ENCODE results near the gene PPIF. TPM values are rescaled to one million over a fixed set of nuclear protein-coding genes. Genes with fewer than 3 reads are reported as not detected.

The PPIF gene
- total RNA-seq, 1 experiment from 2014 or later = 80.9 TPM

DNA sequence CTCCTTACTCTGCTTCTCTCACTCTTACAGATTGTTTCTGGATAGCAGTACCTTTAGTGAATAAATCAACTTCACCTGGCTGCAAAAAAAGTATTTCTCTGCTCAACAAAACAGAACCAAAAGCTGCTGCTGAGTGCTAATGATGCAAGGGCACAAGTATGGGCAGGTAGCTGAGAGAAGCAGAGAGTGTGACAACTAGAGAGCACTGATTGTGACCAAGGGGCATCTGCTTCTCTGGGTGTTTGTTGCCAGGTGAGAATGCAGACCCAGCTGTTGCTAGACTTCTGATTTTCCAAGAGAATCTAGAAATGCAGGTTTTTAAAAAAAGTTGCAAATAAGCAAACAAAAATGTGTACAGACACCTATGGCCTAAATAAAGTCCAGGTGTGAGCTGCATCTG lies 25.3 kb upstream of the PPIF start:
- Mint-ChIP-seq H3K27me3 (ENCODE audit: low read depth) (no peaks in the 10 kb centered on the region; the same call in 1 of the 2 replicates), H3K36me3 (no peaks in the 10 kb centered on the region), H3K27ac (no peak overlapping the region), H3K9me3 (peaks cover 10% of the 10 kb centered on the region), H3K4me3 (no peak overlapping the region), H3K4me1 (peaks cover 21% of the 10 kb centered on the region)
- DNase-seq (ENCODE audit: low spot score) (no peak), ATAC-seq (no peak)
- ChIA-PET POLR2A (no interaction called here), CTCF (interaction anchor here (3.0 kb wide), 1 partner anchor 25 kb away, joined by 9 read pairs; the partner anchor contains the start of gene PPIF)
- TF ChIP-seq, protein P1, sequence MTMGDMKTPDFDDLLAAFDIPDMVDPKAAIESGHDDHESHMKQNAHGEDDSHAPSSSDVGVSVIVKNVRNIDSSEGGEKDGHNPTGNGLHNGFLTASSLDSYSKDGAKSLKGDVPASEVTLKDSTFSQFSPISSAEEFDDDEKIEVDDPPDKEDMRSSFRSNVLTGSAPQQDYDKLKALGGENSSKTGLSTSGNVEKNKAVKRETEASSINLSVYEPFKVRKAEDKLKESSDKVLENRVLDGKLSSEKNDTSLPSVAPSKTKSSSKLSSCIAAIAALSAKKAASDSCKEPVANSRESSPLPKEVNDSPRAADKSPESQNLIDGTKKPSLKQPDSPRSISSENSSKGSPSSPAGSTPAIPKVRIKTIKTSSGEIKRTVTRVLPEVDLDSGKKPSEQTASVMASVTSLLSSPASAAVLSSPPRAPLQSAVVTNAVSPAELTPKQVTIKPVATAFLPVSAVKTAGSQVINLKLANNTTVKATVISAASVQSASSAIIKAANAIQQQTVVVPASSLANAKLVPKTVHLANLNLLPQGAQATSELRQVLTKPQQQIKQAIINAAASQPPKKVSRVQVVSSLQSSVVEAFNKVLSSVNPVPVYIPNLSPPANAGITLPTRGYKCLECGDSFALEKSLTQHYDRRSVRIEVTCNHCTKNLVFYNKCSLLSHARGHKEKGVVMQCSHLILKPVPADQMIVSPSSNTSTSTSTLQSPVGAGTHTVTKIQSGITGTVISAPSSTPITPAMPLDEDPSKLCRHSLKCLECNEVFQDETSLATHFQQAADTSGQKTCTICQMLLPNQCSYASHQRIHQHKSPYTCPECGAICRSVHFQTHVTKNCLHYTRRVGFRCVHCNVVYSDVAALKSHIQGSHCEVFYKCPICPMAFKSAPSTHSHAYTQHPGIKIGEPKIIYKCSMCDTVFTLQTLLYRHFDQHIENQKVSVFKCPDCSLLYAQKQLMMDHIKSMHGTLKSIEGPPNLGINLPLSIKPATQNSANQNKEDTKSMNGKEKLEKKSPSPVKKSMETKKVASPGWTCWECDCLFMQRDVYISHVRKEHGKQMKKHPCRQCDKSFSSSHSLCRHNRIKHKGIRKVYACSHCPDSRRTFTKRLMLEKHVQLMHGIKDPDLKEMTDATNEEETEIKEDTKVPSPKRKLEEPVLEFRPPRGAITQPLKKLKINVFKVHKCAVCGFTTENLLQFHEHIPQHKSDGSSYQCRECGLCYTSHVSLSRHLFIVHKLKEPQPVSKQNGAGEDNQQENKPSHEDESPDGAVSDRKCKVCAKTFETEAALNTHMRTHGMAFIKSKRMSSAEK (CRISPR knock-in tag; IDR thresholded peaks at IDR 0.05; ENCODE audit: borderline replicate concordance) = no peak
- TF ChIP-seq TCF7 (CRISPR knock-in tag; IDR thresholded peaks at IDR 0.05; ENCODE audit: low read depth) (no peak), GRHL2 (CRISPR knock-in tag; IDR thresholded peaks at IDR 0.05; ENCODE audit: insufficient replicate concordance, severe bottlenecking) (no peak), IRF2 (CRISPR knock-in tag; IDR thresholded peaks at IDR 0.05; ENCODE audit: borderline replicate concordance, low read depth) (no peak), ZNF416 (CRISPR knock-in tag; IDR thresholded peaks at IDR 0.05) (no peak), EMX1 (CRISPR knock-in tag; IDR thresholded peaks at IDR 0.05) (no peak), ZNF263 (CRISPR knock-in tag; IDR thresholded peaks at IDR 0.05; ENCODE audit: low read depth) (no peak), ZBTB21 (CRISPR knock-in tag; IDR thresholded peaks at IDR 0.05; ENCODE audit: borderline replicate concordance) (no peak), USF1 (CRISPR knock-in tag; IDR thresholded peaks at IDR 0.05) (no peak), E2F4 (CRISPR knock-in tag; IDR thresholded peaks at IDR 0.05; ENCODE audit: borderline replicate concordance, low read depth) (no peak), CREM (CRISPR knock-in tag; IDR thresholded peaks at IDR 0.05) (no peak), MXD4 (CRISPR knock-in tag; IDR thresholded peaks at IDR 0.05; ENCODE audit: borderline replicate concordance) (no peak), ZNF219 (CRISPR knock-in tag; IDR thresholded peaks at IDR 0.05; ENCODE audit: borderline replicate concordance) (no peak)
- TF ChIP-seq, protein P2, sequence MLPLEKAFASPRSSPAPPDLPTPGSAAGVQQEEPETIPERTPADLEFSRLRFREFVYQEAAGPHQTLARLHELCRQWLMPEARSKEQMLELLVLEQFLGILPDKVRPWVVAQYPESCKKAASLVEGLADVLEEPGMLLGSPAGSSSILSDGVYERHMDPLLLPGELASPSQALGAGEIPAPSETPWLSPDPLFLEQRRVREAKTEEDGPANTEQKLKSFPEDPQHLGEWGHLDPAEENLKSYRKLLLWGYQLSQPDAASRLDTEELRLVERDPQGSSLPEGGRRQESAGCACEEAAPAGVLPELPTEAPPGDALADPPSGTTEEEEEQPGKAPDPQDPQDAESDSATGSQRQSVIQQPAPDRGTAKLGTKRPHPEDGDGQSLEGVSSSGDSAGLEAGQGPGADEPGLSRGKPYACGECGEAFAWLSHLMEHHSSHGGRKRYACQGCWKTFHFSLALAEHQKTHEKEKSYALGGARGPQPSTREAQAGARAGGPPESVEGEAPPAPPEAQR (CRISPR knock-in tag; IDR thresholded peaks at IDR 0.05) = no peak
- TF ChIP-seq, protein P3, sequence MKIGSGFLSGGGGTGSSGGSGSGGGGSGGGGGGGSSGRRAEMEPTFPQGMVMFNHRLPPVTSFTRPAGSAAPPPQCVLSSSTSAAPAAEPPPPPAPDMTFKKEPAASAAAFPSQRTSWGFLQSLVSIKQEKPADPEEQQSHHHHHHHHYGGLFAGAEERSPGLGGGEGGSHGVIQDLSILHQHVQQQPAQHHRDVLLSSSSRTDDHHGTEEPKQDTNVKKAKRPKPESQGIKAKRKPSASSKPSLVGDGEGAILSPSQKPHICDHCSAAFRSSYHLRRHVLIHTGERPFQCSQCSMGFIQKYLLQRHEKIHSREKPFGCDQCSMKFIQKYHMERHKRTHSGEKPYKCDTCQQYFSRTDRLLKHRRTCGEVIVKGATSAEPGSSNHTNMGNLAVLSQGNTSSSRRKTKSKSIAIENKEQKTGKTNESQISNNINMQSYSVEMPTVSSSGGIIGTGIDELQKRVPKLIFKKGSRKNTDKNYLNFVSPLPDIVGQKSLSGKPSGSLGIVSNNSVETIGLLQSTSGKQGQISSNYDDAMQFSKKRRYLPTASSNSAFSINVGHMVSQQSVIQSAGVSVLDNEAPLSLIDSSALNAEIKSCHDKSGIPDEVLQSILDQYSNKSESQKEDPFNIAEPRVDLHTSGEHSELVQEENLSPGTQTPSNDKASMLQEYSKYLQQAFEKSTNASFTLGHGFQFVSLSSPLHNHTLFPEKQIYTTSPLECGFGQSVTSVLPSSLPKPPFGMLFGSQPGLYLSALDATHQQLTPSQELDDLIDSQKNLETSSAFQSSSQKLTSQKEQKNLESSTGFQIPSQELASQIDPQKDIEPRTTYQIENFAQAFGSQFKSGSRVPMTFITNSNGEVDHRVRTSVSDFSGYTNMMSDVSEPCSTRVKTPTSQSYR (CRISPR knock-in tag; IDR thresholded peaks at IDR 0.05) = no peak
- TF ChIP-seq, protein P4, sequence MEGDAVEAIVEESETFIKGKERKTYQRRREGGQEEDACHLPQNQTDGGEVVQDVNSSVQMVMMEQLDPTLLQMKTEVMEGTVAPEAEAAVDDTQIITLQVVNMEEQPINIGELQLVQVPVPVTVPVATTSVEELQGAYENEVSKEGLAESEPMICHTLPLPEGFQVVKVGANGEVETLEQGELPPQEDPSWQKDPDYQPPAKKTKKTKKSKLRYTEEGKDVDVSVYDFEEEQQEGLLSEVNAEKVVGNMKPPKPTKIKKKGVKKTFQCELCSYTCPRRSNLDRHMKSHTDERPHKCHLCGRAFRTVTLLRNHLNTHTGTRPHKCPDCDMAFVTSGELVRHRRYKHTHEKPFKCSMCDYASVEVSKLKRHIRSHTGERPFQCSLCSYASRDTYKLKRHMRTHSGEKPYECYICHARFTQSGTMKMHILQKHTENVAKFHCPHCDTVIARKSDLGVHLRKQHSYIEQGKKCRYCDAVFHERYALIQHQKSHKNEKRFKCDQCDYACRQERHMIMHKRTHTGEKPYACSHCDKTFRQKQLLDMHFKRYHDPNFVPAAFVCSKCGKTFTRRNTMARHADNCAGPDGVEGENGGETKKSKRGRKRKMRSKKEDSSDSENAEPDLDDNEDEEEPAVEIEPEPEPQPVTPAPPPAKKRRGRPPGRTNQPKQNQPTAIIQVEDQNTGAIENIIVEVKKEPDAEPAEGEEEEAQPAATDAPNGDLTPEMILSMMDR (IDR thresholded peaks at IDR 0.05) = no peak
- TF ChIP-seq, protein P5, sequence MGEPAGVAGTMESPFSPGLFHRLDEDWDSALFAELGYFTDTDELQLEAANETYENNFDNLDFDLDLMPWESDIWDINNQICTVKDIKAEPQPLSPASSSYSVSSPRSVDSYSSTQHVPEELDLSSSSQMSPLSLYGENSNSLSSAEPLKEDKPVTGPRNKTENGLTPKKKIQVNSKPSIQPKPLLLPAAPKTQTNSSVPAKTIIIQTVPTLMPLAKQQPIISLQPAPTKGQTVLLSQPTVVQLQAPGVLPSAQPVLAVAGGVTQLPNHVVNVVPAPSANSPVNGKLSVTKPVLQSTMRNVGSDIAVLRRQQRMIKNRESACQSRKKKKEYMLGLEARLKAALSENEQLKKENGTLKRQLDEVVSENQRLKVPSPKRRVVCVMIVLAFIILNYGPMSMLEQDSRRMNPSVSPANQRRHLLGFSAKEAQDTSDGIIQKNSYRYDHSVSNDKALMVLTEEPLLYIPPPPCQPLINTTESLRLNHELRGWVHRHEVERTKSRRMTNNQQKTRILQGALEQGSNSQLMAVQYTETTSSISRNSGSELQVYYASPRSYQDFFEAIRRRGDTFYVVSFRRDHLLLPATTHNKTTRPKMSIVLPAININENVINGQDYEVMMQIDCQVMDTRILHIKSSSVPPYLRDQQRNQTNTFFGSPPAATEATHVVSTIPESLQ (CRISPR knock-in tag; IDR thresholded peaks at IDR 0.05) = no peak

All from WTC11 (cell line).